Cardiac fibroblast (primary cell): ENCODE measurements around the gene B3GALT4.
"Not testable (repeated sequence)": the region's sequence is repeated elsewhere in the genome, so short reads cannot be mapped to it uniquely, and the experiment has no call there.

Experiments
- DNase-seq, 2 donors: peaks; one replicate each; pipeline versions ENCODE4 v3.0.0 to v3.0.0-alpha.2; 2010; ENCODE audit warnings: low read depth in 2 of 2
- H3K4me3 ChIP-seq, 2 donors: replicated peaks in 1 of 2; 1 replicate in 1 of 2; 2 replicates in 1 of 2; pipeline ENCODE4 v1.5.1; 2011; ENCODE audit warnings: low read depth in 2 of 2, low read length in 2 of 2, mild to moderate bottlenecking in 2 of 2, moderate library complexity in 1 of 2
- TF ChIP-seq, protein P1 (sequence below): IDR thresholded peaks from one replicate; pipeline ENCODE4 v1.5.1; 2011; ENCODE audit warnings: low read depth, mild to moderate bottlenecking, low read length, inconsistent platforms

The B3GALT4 gene

DNA sequence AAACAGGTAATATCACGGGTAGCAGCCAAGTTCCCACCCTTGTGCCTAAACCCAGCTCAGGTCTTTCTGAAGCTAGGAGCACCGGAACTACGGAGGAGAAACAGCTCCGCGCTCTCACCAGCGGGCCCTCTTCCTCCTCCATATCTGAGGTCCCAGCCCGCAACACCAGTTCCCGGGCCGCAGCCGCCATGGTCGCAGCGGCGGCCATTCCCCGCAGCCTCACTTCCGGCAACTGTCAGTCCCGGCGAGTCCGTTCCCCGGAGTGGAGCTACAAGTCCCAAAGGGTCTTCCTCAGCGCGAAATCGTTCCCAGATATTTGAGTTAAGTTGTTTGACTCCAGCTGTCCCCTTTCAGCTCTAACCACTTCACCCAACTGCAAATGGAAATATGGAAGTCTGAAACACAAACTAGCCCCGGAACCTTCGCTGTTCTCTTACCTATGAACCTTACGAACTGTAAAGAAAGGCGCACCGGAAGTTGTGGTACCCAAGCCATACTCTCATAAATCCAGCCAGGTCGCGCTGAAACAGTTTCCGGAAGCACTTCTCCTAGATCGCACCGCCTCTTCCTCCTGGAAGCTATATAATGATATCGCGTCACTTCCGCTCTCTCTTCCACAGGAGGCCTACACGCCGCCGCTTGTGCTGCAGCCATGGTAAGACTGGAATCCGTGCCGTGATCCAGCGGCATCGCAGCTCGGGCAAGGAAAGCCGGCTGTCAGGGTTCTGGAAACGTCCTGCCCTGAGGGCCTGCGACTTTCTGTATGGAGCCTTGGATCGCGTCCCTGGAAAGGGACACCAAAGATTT is 5.3 kb upstream of the B3GALT4 start, which contains the start of the genes RPS18 and VPS52:
RPS18 (plus strand) TSS at position 608 of the 807 bp plus-strand sequence; CDS start at position 653, 45 bp downstream.
VPS52 (minus strand) TSS at position 409 of the 807 bp plus-strand sequence; CDS start at position 208, 201 bp downstream.
- DNase-seq = peak; percentile 100
- TF ChIP-seq, protein P1, sequence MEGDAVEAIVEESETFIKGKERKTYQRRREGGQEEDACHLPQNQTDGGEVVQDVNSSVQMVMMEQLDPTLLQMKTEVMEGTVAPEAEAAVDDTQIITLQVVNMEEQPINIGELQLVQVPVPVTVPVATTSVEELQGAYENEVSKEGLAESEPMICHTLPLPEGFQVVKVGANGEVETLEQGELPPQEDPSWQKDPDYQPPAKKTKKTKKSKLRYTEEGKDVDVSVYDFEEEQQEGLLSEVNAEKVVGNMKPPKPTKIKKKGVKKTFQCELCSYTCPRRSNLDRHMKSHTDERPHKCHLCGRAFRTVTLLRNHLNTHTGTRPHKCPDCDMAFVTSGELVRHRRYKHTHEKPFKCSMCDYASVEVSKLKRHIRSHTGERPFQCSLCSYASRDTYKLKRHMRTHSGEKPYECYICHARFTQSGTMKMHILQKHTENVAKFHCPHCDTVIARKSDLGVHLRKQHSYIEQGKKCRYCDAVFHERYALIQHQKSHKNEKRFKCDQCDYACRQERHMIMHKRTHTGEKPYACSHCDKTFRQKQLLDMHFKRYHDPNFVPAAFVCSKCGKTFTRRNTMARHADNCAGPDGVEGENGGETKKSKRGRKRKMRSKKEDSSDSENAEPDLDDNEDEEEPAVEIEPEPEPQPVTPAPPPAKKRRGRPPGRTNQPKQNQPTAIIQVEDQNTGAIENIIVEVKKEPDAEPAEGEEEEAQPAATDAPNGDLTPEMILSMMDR = no peak
- H3K4me3 ChIP-seq = peak within 1 kb of the TSS; percentile 84 to 95

DNA sequence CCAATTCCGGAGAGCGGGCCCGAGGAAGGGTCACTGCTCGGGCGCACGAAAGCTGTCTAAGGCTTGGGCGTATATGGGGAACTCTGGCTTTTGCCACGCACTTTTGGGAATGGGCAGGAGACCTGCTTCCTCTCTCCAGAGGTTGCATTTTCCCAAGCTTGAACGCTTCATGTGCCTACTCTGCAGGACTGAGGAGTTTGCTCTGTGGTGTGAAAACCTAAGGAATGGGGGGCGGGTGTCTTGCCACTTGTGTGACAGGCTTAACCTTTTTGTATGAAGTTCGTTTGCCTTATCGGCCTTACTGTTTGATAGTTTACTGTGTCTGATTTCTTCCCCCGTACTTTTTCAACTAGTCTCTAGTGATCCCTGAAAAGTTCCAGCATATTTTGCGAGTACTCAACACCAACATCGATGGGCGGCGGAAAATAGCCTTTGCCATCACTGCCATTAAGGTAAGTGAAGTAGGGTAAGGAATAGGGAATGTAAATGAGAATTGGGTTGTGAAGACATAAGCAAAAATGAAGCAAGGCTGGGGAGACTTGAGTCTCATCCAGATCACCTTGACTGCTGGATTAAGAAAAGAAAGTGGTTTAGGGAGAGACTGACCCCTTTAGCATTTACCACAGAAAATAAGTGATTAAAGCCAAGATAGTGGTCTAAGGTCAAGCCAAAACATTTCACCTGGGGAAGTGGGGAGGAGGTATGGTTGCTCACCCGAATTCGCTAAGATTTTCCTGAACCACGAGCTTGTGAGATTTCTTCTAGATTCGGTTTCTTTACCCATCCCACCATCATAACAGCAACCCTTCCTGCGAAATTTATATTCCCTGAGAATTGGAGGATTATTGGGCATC is 4.4 kb upstream of the B3GALT4 start:
- peak overlapping the region; percentile 84 to 95 for H3K4me3 ChIP-seq
- TF ChIP-seq, protein P1 = no peak
- DNase-seq = no peak

DNA sequence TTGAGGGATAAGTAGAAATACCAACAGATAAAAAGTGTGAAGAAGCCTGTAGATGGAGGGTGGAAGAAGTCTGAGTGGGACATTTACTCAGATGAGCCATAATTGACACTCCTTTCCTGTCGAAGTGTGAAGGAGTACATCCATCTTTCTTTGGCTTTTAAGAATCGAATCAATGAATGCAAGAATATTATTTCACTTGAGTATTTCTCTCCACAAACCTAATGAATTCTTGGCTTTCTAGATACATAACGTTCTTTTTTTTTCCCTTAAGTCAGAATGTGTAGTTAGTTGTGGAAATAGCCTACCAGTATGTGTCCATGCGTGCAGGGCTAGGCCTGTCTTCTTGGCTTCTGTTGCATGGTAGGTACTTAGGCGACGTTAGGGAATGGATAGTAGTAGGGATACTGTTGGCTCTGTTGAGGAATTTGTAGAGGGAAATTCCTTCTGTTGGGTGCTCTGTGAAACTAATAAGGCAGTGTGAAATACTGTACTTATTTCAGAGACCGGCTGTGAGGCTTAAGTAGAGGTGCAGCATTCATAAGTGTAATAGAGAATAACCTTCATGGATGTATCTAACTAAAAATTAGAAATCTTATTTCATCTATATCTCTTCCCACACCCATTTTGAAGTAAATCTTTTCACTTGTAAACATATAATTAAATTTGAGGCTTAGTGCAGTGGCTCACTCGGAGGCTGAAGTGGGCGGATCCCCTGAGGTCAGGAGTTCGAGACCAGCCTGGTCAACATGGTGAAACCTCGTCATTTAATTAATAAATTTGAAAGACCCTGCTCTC is 3.6 kb upstream of the B3GALT4 start:
- peak in 1 of 2 donors; percentile 18 for DNase-seq
- TF ChIP-seq, protein P1 = no peak
- H3K4me3 ChIP-seq = peak overlapping the region; percentile 84 to 95

DNA sequence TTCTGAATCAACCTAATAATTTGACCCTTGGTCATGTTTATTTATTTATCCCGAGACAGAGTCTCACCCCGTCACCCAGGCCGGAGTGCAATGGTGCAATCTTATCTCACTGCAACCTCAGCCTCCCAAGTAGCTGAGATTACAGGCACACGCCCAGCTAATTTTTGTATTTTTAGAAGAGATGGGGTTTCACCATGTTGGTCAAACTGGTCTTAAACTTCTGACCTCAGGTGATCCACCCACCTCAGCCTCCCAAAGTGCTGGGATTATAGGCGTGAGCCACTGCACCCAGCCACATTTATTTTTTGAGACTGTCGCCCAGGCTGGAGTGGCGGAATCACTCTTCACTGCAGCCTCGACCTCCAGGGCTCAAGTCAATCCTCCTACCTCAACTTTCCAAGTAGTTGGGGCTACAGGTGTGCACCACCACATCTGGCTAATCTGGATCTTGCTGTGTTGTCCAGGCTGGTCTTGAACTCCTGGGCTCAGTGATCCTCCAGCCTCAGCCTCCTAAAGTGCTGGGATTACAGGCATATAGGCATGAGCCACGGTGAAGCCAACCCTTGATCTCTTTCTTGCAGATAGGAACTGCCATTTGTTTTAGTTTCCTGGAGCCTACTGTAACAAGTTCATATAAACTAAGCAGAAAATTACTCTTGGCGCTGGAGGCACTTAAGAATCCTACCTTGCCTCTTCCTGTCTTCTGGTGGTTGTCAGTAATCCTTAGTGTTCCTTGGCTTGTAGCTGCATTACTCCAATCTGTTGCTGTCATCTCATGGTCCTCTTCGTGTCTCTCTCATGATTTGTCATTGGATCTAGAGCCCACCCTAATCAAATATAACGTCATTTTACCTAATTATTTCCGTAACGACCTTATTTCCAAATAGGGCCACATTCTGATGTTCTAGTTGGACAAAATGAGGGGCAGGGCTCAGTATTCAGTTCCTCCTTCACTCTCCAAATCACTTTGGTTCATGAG is 2.7 kb upstream of the B3GALT4 start:
- no peak for DNase-seq
- TF ChIP-seq, protein P1 = no peak
- peak overlapping the region; percentile 21 to 95 for H3K4me3 ChIP-seq

DNA sequence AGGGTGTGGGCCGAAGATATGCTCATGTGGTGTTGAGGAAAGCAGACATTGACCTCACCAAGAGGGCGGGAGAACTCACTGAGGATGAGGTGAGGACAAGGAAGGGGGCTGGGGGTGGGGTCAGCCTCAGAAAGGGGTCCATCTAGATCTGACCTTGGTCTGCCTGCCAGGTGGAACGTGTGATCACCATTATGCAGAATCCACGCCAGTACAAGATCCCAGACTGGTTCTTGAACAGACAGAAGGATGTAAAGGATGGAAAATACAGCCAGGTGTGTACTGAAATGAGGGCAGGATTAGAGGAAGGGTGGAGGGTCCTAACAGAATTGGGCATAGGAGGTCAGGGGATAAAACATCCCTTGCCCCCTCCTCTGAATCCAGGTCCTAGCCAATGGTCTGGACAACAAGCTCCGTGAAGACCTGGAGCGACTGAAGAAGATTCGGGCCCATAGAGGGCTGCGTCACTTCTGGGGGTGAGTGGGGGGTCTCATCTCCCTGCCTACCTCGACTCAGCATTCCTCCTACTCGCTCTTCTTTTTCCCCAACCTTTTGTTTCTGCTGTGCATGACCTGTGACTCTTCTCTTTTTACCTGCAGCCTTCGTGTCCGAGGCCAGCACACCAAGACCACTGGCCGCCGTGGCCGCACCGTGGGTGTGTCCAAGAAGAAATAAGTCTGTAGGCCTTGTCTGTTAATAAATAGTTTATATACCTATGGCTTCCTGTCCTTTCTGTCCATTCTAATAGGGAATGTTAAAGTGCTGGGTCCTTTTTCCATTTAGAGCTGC is 935 bp upstream of the B3GALT4 start:
- peak overlapping the region; percentile 7 to 35 for H3K4me3 ChIP-seq
- DNase-seq = not testable (repeated sequence)

DNA sequence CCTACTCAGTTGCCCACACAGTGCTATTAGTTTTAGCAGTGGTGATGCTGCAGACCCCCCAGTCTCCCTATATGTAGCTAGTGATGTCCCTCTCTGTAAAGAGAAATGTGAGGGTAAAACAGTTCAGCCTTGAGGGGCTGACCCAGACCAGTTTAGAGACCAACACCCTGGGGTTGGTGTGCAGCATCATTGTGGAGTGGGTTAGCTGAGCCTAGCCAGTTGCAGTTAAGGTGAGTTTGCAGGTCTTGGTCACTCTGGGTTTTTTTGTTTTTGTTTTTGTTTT is 401 bp upstream of the B3GALT4 start:
- H3K4me3 ChIP-seq = peak overlapping the region; percentile 35 to 46
- DNase-seq = no peak
- TF ChIP-seq, protein P1 = no peak
